GM21737 (cell line): Measurements from ENCODE around the gene ARL16.
A peak's percentile ranks its signal among the peaks of the same experiment; 100 is the strongest.

Source experiments
- ATAC-seq: cut with Tn5 transposase; IDR thresholded peaks from one replicate; pipeline ENCODE4 v1.9.1; 2021; ENCODE audit warnings: mild to moderate bottlenecking, moderate library complexity; ENCODE audit not compliant: unreplicated experiment

The ARL16 gene

DNA sequence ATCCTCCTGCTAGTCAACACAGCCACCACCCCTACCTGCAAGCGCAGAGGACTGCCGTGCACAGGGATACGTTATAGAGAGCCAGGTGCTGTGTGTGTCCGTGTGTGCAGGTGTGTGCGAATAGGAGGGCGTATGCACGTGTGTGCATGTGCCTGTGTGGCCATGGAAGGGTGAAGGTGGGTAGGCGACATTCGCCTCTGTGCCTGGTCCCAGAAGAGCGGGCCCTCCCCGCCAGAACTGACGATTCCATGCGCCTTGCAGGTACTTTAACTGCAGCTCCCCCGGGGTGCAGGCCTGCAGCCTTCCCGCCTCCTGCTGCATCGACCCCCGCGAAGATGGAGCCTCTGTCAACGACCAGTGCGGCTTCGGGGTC is 36.0 kb downstream of the ARL16 start:
- no peak for ATAC-seq

DNA sequence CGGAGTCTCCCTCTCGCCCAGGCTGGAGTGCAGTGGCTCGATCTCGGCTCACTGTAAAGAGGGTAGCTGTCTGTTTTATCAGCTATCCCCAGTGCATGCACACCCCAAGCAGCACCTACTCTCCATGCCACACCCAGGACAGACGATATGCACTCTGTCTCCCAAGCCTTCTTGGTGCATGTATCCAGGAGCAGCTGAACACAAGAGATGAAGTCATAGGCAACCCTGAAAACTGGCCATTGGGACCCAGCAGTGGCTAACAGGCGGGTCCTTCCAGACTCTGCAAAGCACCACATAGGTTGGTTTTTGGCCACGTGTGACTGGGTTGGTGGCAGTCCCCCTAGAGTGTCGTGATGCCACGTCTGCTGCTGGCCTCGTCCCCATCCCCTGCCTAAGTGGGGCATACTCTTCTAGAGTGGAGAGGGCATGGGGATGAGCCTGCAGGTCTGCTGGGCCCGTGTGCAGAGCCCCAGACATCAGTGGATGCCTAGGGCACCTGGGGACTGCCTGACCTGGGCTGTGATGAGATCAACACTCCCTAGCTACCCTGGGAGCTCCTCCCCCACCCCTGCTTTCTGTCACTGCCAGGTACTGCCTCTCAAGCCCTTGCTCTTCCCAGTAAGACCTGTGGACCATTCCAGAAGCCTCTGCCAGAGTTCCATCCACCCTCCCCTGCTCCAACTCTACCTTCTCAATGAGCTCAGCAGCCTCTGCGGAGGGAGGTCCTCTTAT is 36.6 kb downstream of the ARL16 start:
- no peak for ATAC-seq

DNA sequence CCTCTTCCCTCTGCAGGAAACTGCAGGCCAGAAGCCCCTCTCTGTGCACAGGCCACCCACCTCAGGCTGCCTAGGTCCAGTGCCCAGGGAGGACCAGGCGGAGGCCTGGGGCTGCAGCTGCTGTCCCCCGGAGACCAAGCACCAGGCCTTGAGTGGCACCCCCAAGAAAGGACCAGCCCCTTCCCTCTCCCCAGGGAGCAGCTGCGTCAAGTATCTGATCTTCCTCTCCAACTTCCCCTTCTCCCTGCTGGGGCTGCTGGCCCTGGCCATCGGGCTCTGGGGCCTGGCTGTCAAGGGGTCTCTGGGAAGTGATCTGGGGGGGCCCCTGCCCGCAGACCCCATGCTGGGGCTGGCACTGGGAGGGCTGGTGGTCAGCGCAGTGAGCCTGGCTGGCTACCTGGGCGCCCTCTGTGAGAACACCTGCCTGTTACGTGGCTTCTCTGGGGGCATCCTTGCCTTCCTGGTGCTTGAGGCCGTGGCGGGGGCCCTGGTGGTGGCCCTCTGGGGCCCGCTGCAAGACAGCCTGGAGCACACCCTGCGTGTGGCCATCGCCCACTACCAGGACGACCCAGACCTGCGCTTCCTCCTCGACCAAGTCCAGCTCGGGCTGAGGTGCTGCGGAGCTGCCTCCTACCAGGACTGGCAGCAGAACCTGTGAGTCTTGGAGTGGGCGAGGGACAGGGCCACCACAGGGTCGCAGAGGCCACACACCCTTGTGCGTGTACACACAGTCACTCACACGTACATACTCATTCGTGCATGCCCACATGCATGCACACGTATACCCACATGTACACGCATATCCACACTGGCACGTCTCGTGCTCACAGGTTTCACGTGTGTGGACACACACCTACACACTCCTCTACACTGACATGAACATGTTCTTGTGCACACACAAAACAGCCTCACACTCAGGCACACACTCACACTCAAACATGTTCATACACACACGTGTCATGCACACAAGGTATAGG is 38.3 kb downstream of the ARL16 start:
- ATAC-seq: no peak

DNA sequence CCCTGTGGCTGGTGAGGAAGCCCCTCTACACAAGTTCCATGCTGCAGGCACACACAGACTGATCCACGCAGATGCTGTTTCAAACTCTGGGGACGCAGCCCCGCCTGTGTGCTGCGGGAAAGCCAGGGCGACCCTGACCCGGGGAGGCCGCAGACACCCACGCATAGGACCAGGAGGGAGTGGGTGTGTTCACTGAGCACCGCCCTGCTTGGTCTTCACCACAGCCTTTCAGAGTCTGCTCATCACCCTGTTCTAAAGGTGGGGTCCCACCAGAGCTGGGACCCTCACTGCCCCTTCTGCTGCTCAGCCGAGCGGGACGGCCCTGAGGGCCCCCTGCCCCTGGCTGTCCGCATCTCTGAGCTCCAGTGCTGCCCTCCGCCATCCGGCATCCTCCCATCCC is 39.1 kb downstream of the ARL16 start:
- ATAC-seq: no peak

DNA sequence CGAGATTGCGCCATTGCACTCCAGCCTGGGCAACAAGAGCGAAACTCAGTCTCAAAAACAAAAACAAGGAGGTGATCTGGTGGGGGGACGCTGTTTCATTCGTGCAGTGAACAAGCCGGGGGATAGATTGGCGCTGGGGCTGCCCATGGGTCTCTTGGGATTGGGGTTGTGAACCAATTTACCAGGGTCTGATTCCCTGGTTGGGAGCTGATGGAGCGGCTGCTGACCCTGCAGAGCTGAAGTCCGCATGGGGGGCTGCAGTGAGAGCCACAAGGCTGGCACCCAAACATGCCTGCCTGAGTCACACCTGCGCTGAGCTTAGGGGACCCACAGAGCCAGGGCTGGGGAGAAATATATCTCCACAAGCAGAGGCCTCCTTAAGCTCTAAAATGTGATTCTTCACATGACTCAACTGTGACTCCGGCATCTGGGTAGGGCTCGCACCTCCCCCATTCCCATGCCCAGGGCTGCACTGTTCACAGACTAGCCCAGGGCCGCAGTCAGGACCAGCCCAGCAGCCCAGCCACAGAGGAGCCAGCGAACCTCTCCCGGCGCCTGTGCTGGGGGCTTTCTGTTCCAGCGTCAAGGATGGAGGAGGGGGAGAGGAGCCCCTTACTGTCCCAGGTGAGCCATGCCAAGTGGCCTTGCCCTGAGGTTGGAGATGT is 41.6 kb downstream of the ARL16 start:
- ATAC-seq: no peak

DNA sequence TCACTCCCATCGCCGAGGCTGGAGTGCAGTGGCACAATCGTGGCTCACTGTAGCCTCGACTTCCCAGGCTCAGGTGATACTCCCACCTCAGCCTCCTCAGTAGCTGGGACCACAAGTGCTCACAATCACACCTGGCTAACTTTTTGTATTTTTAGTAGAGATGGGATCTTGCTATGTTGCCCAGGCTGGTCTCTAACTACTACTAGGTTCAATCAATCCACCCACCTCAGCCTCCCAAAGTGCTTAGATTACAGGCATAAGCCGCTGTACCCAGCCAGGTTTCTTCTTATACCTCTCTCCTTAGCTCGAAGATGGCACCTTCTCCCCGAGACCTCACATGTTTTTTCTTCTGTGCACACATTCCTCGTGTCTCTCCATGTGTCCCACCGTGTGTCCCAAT is 43.6 kb downstream of the ARL16 start:
- ATAC-seq: no peak

DNA sequence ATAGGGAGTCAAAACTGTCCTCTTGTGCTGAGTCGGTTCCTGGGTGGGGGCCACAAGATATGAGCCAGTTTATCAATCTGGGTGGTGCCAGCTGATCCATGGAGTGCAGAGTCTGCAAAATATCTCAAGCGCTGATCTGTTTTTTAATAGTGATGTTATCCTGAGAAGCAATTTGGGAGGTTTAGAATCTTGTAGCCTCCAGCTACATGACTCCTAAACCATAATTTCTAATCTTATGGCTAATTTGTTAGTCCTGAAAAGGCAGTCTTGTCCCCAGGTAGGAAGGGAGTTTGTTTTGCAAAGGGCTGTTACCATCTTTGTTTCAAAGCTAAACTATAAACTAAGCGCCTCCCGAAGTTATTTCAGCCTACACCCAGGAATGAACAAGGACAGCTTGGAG is 44.9 kb downstream of the ARL16 start:
- no peak for ATAC-seq

DNA sequence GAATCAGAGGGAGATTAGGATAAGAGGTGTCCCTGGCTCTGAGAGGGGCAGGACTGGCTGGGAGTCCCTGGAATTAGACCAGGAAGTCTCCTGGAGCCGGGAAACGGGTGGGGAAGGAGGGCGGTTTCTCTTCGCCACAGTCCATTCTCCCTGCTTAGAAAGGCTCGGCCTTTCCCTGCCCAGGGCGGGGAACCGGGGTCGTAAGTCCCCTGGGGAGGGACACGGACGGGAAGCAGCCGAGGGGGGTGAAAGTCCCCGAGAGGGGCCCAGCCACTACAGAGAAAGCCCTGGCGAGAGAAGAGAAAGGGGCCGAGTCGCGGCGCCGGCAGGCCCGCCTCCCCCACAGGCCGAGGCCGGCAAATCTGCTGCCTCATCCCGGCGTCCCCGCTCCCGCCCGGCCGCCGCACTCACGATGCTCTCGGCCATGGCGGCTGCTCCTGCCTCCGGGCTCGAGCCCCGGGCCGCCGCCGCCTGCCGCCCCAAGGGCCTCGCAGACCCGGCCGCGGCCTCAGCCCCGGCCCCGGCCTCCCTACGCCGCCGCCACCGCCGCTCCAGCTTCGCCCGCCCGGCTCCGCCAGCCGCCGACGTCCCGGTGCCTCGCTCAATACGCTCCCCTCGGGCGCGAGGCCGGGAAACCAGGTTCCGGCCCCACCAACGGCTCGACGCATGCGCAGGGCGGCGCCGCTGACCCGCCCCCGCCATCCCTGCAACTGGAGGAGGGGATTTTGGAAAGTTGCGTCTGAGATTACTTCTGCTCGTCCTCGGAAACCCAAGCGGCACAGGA is 46.9 kb downstream of the ARL16 start, which contains the start of the genes NPLOC4 and TSPAN10:
NPLOC4 (minus strand) TSS at position 608 of the 784 bp plus-strand sequence; CDS start at position 426, 182 bp downstream.
TSPAN10 (plus strand) TSS at position 692 of the 784 bp plus-strand sequence. CDS start 5,217 bp downstream, outside the sequence.
- peak; percentile 84 for ATAC-seq

DNA sequence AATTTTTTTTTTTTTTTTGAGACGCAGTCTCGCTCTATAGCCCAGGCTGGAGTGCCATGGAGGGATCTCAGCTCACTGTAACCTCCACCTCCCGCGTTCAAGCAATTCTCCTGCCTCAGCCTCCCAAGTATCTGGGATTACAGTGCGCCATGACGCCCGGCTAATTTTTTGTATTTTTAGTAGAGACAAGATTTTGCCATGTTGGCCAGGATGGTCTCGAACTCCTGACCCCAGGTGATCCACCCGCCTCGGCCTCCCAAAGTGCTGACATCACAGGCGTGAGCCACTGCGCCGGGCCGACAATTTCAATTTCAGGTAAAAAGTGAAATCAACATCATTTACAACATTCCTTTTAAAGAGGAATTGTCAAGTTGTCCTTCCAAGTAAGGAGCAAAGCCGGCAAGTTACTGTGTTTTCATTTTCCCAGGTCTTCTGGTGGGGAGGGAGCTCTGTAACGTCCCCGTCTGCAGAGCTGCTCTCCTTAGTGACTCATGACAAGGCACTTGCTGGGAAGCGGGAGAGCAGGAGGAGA is 47.6 kb downstream of the ARL16 start:
- no peak for ATAC-seq

DNA sequence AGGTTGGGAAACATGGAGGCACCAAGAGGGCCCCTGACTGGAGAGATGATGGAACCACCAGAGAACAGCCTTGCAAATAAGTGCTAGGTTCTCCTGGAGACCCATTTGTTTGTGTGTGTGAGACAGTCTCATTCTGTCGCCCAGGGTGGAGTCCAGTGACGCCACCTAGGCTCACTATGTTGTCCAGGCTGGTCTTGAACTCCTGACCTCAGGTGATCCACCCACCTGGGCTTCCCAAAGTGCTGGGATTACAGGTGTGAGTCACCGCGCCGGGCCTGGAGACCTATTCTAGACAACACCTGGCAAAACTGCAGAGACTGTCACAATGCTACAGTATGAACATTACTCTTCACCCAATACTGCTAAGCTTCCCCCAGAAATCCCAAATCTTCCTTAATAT is 48.2 kb downstream of the ARL16 start:
- no peak for ATAC-seq

DNA sequence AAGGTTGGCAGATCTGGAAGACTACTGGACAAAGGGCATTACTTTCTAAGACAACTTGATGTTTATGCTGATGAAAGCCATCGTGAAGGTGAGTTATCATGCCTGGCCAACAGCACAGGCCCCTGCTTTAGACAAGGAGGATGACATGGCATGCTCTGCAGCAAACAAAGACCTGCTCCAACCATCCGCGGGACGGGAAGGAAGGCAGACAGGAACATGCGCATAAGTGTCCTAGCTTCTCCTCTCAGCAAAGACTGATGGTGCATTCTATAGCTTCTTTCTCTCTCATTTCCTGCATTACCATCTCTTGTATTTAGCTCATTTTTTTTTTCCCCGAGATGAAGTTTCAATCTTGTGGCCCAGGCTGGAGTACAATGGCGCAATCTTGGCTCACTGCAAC is 52.1 kb downstream of the ARL16 start:
- ATAC-seq: no peak
